IMR-90 (cell line): ENCODE measurements around the gene INA. TPM values are rescaled to one million over a fixed set of nuclear protein-coding genes. Genes with fewer than 3 reads are reported as not detected.

Source experiments
- ATAC-seq: fragments of 200-7000 bp; cut with Tn5 transposase; 2 replicates; pipeline ENCODE4 v1.9.1; 2020; ENCODE audit warnings: low read depth, mild to moderate bottlenecking, moderate library complexity
- BruUV-seq: library from RNA; stranded (reverse); fragments of 400-500 nt; replicated peaks from 2 replicates; lab custom pipeline; 2021; lab: Mats Ljungman, UMichigan
- CTCF ChIA-PET: fragments of 300-600 bp; formaldehyde crosslinking; extraction: SDS; loops from one replicate; lab custom pipeline; 2021; ENCODE audit warnings: antibody characterized with exemption; lab: Yijun Ruan, JAX
- POLR2A ChIA-PET: fragments of 300-600 bp; sonication (Branson Sonifier 250); formaldehyde crosslinking; loops from one replicate; lab custom pipeline; 2022; ENCODE audit warnings: antibody characterized with exemption; ENCODE audit not compliant: unreplicated experiment; lab: Charles Lee
- DNase-seq: peaks from one replicate; pipeline ENCODE4 v3.0.0; 2013
- H2AFZ ChIP-seq: replicated peaks from 2 replicates; pipeline ENCODE3; 2013; ENCODE audit warnings: low read length, mild to moderate bottlenecking; ENCODE audit not compliant: poor library complexity
- H2AK5ac ChIP-seq: 2 replicates; pipeline ENCODE4 v1.6.1; 2013; ENCODE audit warnings: low read depth, low read length, inconsistent platforms
- H2AK9ac ChIP-seq: replicated peaks from 2 replicates; pipeline ENCODE3; 2013; ENCODE audit warnings: mild to moderate bottlenecking, low read depth, low read length, moderate library complexity; ENCODE audit not compliant: poor library complexity
- H2BK120ac ChIP-seq: 2 replicates; pipeline ENCODE4 v1.6.1; 2013; ENCODE audit warnings: low read depth, low read length, inconsistent platforms
- H2BK15ac ChIP-seq: 3 replicates; pipeline ENCODE4 v1.6.1; 2013; ENCODE audit warnings: low read depth, low read length, inconsistent platforms
- H2BK20ac ChIP-seq: 2 replicates; pipeline ENCODE4 v1.6.1; 2013; ENCODE audit warnings: low read depth, mild to moderate bottlenecking, inconsistent platforms, low read length, moderate library complexity
- H2BK5ac ChIP-seq: 2 replicates; pipeline ENCODE4 v1.6.1; 2013; ENCODE audit warnings: mild to moderate bottlenecking, low read depth, low read length, inconsistent platforms; ENCODE audit not compliant: poor library complexity, severe bottlenecking
- H3K14ac ChIP-seq: replicated peaks from 2 replicates; pipeline ENCODE4 v1.6.1; 2013; ENCODE audit warnings: low read depth, low read length, inconsistent platforms
- H3K18ac ChIP-seq: 2 replicates; pipeline ENCODE4 v1.6.1; 2013; ENCODE audit warnings: low read depth, low read length, control low read depth
- H3K23ac ChIP-seq: 2 replicates; pipeline ENCODE4 v1.6.1; 2013; ENCODE audit warnings: low read depth, low read length, inconsistent platforms
- H3K27ac ChIP-seq: 2 replicates; pipeline ENCODE4 v1.5.1; 2013; ENCODE audit warnings: mild to moderate bottlenecking, control low read depth, low read length; ENCODE audit not compliant: insufficient read depth
- H3K27me3 ChIP-seq: 2 replicates; pipeline ENCODE4 v1.6.1; 2013; ENCODE audit warnings: low read length; ENCODE audit not compliant: control insufficient read depth, insufficient read depth
- H3K36me3 ChIP-seq: 2 replicates; pipeline ENCODE4 v1.6.1; 2013; ENCODE audit warnings: low read length, mixed read lengths; ENCODE audit not compliant: control insufficient read depth, insufficient read depth
- H3K4ac ChIP-seq: 2 replicates; pipeline ENCODE4 v1.6.1; 2013; ENCODE audit warnings: low read depth, low read length, inconsistent platforms
- H3K4me1 ChIP-seq: 2 replicates; pipeline ENCODE4 v1.6.1; 2013; ENCODE audit warnings: low read length, mixed read lengths; ENCODE audit not compliant: control insufficient read depth, insufficient read depth
- H3K4me2 ChIP-seq: 2 replicates; pipeline ENCODE4 v1.6.1; 2013; ENCODE audit warnings: low read depth, mild to moderate bottlenecking, control low read depth, low read length, moderate library complexity
- H3K4me3 ChIP-seq: 2 replicates; pipeline ENCODE4 v1.5.1; 2013; ENCODE audit warnings: low read depth, mild to moderate bottlenecking, control low read depth, low read length, moderate library complexity; ENCODE audit not compliant: insufficient read depth
- H3K56ac ChIP-seq: 2 replicates; pipeline ENCODE4 v1.6.1; 2013; ENCODE audit warnings: low read length, inconsistent platforms; ENCODE audit not compliant: insufficient read depth; ENCODE audit errors: extremely low read depth
- H3K79me1 ChIP-seq, 2 experiments: 2 replicates each; pipeline ENCODE4 v1.6.1; 2013; ENCODE audit warnings: low read length in 2 of 2, inconsistent platforms in 1 of 2, low read depth in 1 of 2
- H3K9ac ChIP-seq: 2 replicates; pipeline ENCODE4 v1.6.1; 2013; ENCODE audit warnings: low read depth, low read length, control low read depth
- H3K9me1 ChIP-seq: 2 replicates; pipeline ENCODE4 v1.6.1; 2013; ENCODE audit warnings: low read length, inconsistent platforms; ENCODE audit not compliant: insufficient read depth
- H3K9me3 ChIP-seq: 2 replicates; pipeline ENCODE4 v1.6.1; 2013; ENCODE audit warnings: low read length; ENCODE audit not compliant: control insufficient read depth, insufficient read depth
- H4K20me1 ChIP-seq: 2 replicates; pipeline ENCODE4 v1.6.1; 2013; ENCODE audit warnings: low read length, inconsistent platforms; ENCODE audit not compliant: insufficient read depth
- H4K5ac ChIP-seq: 2 replicates; pipeline ENCODE4 v1.6.1; 2013; ENCODE audit warnings: mild to moderate bottlenecking, low read depth, low read length, control low read depth
- H4K8ac ChIP-seq, 2 experiments: 2 replicates each; pipeline ENCODE4 v1.6.1; 2013; ENCODE audit warnings: low read depth in 2 of 2, low read length in 2 of 2, control low read depth in 1 of 2, inconsistent platforms in 1 of 2
- H4K91ac ChIP-seq: 2 replicates; pipeline ENCODE4 v1.6.1; 2013; ENCODE audit warnings: low read depth, low read length, inconsistent platforms; ENCODE audit not compliant: insufficient read depth
- CEBPB ChIP-seq: IDR thresholded peaks from 2 replicates; pipeline ENCODE4 v1.6.1; 2012; ENCODE audit warnings: low read depth, low read length, improper control_type of control experiment
- CHD1 ChIP-seq: IDR thresholded peaks from 2 replicates; pipeline ENCODE4 v1.6.1; 2012; ENCODE audit warnings: low read depth, low read length, improper control_type of control experiment
- CTCF ChIP-seq: conservative IDR thresholded peaks from 2 replicates; pipeline ENCODE4 v1.5.1; 2012; ENCODE audit warnings: mild to moderate bottlenecking, low read depth, low read length, improper control_type of control experiment
- MAFK ChIP-seq: IDR thresholded peaks from 2 replicates; pipeline ENCODE4 v1.6.1; 2012; ENCODE audit warnings: low read depth, low read length, improper control_type of control experiment
- MXI1 ChIP-seq: IDR thresholded peaks from 2 replicates; pipeline ENCODE4 v1.6.1; 2012; ENCODE audit warnings: low read depth, mild to moderate bottlenecking, low read length, moderate library complexity, borderline replicate concordance
- SMC3 ChIP-seq: fragments of 150-350 bp; IDR thresholded peaks from 2 replicates; pipeline ENCODE4 v1.6.1; 2016; ENCODE audit warnings: low read depth, mild to moderate bottlenecking, antibody characterized with exemption, low read length, moderate library complexity
- USF2 ChIP-seq: fragments of 150-350 bp; IDR thresholded peaks from 2 replicates; pipeline ENCODE4 v1.6.1; 2017; ENCODE audit warnings: mild to moderate bottlenecking, antibody characterized with exemption, low read length, low read depth
- WGBS, 2 experiments: methylation state at CpG; one replicate each; pipeline versions ENCODE4 v1.1.5 to v1.1.7; 2013; ENCODE audit warnings: missing lambda C conversion rate in 2 of 2; ENCODE audit not compliant: insufficient read length in 1 of 2; ENCODE audit errors: extremely low coverage in 2 of 2; 5-methylcytosine and 5-hydroxymethylcytosine counted together
- dilution Hi-C: fragments of 300-500 bp; cut with HindIII; formaldehyde crosslinking; loops from one replicate; pipeline ENCODE4 v1.14.3; 2018; ENCODE audit warnings: low sequenced_read_pairs; ENCODE audit not compliant: unreplicated experiment
- in situ Hi-C: fragments of 300-500 bp; cut with MboI; formaldehyde crosslinking; loops from 3 replicates; pipeline ENCODE4 v1.14.3; 2019; ENCODE audit warnings: low sequenced_read_pairs, inconsistent platforms, mixed read lengths
- intact Hi-C: fragments of 100-400 bp; cut with micrococcal nuclease; formaldehyde crosslinking; loops from 2 replicates; pipeline ENCODE4 v1.10.0; 2022
- polyA plus RNA-seq, 3 experiments: library from polyadenylated mRNA; depleted of rRNA; stranded (reverse); fragments of >200 nt; gene quantifications; 2 replicates each; pipeline ENCODE4 v1.2.3, GENCODE V29; 2012; ENCODE audit warnings: low replicate concordance in 1 of 3
- total RNA-seq: library from RNA; depleted of rRNA; stranded (reverse); fragments of >200 nt; gene quantifications from 2 replicates; pipeline ENCODE4 v1.2.3, GENCODE V29; 2012

Gene INA
- total and polyA plus RNA-seq, 2 of the 4 experiments (the other 2 are of a cell fraction): 4.5 to 7.5 TPM

- Histone ChIP-seq H3K9ac (no peak overlapping the region), H2AK5ac (no peak overlapping the region), H3K27ac (no peak overlapping the region), H3K4me2 (no peak overlapping the region), H4K8ac (no peak overlapping the region), H3K27me3 (peaks cover 2% of the 10 kb centered on the region; the same call in 1 of the 2 replicates), H3K14ac (no peak overlapping the region), H3K4me3 (no peak overlapping the region), H3K79me1 (no peaks in the 10 kb centered on the region), H4K5ac (no peak overlapping the region), H3K23ac (no peak overlapping the region), H2BK15ac (no peak overlapping the region), H3K4me1 (no peaks in the 10 kb centered on the region), H3K36me3 (no peaks in the 10 kb centered on the region), H2AFZ (no peak overlapping the region), H3K4ac (no peak overlapping the region), H3K9me3 (no peaks in the 10 kb centered on the region), H3K18ac (no peak overlapping the region), H3K56ac (no peak overlapping the region), H4K20me1 (no peaks in the 10 kb centered on the region), H2BK120ac (no peak overlapping the region), H4K91ac (no peak overlapping the region), H2AK9ac (no peak overlapping the region), H3K9me1 (no peaks in the 10 kb centered on the region), H2BK20ac (no peak overlapping the region), H2BK5ac (no peak overlapping the region)
- dilution Hi-C loops: no loop called here
- in situ Hi-C loops: no loop called here
- WGBS, 2 experiments: 6% methylated on average over 6 of the region's 11 CpGs; no CpG with 5 or more reads in 1 of the 2 experiments
- POLR2A ChIA-PET: no interaction called here
- no peak for TF ChIP-seq MXI1
- TF ChIP-seq CHD1: no peak
- TF ChIP-seq MAFK: no peak
- no peak for TF ChIP-seq USF2
- no peak for TF ChIP-seq CEBPB
- no peak for TF ChIP-seq SMC3
- TF ChIP-seq CTCF: no peak
- peak; percentile 95 for ATAC-seq
- peak; percentile 82 for DNase-seq
- no TSS peak for BruUV-seq
- CTCF ChIA-PET: no interaction called here
- intact Hi-C loops: no loop called here
These were observed 11.1 kb upstream of the INA start for GRCh38 chr10:103265717-103266329.
